Neural progenitor cell (in vitro differentiated cells): Measurements from ENCODE around the gene PACS1.

Experiments used
- EZH2 ChIP-seq: fragments of 200-600 bp; sonication (generic); IDR thresholded peaks from 2 replicates; pipeline ENCODE4 v1.6.1; 2017; ENCODE audit warnings: antibody characterized with exemption, mild to moderate bottlenecking, moderate library complexity
- EZH2phosphoT487 ChIP-seq: fragments of 200-600 bp; sonication (generic); IDR thresholded peaks from 2 replicates; pipeline ENCODE4 v1.6.1; 2017; ENCODE audit warnings: antibody characterized with exemption
- TF ChIP-seq, protein P1 (sequence below): fragments of 200-600 bp; sonication (generic); IDR thresholded peaks from 2 replicates; pipeline ENCODE4 v1.5.1; 2017; ENCODE audit warnings: antibody characterized with exemption, mild to moderate bottlenecking

DNA sequence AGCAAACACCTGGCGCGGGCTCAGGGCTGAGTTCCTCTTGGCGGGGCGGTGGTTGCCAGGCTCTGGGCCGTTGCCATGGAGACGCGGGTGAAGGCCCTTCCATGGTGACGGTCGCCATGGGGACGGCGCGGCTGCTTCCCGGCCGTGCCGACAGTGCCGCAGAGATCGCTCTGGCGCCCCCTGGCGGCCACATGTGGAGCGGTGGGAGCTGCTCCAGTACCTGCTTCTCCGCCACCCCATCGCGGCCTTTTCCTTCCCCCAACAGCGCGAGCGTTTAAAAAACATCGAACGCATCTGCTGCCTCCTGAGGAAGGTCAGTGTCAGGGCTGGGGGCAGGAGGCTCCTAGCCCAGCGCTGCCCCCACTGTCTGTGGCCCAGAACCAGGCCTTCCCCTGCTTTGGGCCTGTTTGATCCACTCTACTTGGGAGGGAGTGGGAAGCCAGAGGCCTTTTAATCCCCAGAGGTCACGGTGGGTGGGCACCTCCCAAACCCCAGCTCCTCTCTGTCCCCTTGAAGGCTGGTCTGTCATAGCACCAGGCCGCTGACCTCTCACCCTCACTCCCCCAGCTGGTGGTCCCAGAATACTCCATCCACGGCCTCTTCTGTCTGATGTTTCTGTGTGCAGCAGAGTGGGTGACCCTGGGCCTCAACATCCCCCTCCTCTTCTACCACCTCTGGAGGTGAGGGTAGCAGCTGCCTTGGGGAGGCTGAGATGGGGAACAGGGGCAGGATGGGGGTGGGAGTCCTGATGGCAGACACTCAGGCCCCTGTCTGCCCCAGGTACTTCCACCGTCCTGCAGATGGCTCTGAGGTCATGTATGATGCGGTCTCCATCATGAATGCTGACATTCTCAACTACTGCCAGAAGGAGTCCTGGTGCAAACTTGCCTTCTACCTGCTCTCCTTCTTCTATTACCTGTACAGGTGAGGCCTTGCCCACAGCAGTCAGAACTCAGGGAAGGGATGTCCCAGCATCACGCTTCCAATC lies 212.7 kb downstream of the PACS1 start:
- no peak for TF ChIP-seq EZH2
- TF ChIP-seq, protein P1, sequence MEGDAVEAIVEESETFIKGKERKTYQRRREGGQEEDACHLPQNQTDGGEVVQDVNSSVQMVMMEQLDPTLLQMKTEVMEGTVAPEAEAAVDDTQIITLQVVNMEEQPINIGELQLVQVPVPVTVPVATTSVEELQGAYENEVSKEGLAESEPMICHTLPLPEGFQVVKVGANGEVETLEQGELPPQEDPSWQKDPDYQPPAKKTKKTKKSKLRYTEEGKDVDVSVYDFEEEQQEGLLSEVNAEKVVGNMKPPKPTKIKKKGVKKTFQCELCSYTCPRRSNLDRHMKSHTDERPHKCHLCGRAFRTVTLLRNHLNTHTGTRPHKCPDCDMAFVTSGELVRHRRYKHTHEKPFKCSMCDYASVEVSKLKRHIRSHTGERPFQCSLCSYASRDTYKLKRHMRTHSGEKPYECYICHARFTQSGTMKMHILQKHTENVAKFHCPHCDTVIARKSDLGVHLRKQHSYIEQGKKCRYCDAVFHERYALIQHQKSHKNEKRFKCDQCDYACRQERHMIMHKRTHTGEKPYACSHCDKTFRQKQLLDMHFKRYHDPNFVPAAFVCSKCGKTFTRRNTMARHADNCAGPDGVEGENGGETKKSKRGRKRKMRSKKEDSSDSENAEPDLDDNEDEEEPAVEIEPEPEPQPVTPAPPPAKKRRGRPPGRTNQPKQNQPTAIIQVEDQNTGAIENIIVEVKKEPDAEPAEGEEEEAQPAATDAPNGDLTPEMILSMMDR = peak; percentile 91
- no peak for TF ChIP-seq EZH2phosphoT487
